ENCODE measurements around the gene AIMP2.

AIMP2 gene

DNA sequence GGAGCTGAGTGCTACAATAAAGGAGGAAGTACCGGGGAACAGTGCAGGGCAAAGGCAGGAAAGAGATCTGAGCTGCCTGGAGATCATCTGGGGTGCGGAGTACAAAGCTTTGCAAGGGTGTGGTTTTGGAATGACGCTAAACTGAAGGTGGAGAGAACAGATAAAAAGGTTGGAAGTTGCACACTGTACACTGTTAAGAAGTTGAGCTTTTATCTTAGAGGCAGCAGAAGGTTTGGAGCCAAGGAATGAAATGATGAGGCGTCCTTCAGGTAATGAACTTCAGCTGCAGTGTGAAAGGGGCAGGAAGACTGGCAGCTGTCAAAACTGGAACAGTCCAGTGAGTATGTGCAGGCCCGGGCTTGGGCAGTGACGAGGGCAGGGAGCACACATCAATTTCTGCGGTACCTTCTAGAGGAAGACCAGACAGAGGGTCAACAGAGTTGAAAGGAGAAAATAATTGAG lies 14.9 kb downstream of the AIMP2 start:
- no peak overlapping the region for H3K4me3 ChIP-seq (ENCODE audit: low read depth, low read length)
- no peak for DNase-seq (ENCODE audit: low read depth)
- TF ChIP-seq, protein P1, sequence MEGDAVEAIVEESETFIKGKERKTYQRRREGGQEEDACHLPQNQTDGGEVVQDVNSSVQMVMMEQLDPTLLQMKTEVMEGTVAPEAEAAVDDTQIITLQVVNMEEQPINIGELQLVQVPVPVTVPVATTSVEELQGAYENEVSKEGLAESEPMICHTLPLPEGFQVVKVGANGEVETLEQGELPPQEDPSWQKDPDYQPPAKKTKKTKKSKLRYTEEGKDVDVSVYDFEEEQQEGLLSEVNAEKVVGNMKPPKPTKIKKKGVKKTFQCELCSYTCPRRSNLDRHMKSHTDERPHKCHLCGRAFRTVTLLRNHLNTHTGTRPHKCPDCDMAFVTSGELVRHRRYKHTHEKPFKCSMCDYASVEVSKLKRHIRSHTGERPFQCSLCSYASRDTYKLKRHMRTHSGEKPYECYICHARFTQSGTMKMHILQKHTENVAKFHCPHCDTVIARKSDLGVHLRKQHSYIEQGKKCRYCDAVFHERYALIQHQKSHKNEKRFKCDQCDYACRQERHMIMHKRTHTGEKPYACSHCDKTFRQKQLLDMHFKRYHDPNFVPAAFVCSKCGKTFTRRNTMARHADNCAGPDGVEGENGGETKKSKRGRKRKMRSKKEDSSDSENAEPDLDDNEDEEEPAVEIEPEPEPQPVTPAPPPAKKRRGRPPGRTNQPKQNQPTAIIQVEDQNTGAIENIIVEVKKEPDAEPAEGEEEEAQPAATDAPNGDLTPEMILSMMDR (IDR thresholded peaks at IDR 0.05; ENCODE audit: control insufficient read depth, extremely low read depth, insufficient read depth): no peak

DNA sequence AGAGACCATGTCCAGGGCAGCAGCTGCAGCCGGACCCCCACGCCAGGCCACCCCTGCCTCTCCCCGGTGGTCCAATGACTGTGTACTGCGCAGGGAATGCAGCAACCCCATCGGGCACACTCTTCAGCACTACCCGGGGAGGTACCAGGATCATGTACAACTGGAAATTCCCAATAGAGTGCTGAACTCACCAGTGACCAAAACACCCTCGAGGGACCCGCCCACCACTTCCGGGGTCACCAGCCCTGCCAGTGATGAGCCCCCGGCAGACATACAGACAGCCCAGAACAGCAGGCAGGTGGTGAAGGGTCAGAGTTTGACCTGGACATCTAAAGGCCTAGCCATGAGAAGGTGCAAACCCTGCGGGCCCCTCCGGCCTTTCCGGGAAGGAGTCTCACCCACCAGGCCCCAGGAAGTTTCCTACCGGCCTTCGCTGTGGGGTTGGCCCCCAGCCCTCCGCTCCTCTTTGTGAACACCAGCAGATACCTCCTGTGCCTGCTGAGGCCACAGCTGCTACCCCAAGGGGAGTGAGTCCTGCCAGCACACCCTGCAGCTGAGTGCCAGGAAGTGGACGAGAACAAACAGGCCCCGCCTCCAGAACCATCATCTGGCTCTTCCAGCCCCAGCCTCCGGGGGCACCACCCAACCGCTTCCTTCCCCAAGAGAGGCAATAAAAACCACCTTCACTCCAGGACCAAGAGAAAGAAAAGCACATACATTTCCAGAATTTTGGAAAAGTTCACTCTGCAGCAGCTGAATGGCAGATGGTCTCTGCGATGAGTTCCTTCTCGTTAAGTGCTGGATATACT lies 17.1 kb downstream of the AIMP2 start:
- DNase-seq (ENCODE audit: low read depth): no peak

DNA sequence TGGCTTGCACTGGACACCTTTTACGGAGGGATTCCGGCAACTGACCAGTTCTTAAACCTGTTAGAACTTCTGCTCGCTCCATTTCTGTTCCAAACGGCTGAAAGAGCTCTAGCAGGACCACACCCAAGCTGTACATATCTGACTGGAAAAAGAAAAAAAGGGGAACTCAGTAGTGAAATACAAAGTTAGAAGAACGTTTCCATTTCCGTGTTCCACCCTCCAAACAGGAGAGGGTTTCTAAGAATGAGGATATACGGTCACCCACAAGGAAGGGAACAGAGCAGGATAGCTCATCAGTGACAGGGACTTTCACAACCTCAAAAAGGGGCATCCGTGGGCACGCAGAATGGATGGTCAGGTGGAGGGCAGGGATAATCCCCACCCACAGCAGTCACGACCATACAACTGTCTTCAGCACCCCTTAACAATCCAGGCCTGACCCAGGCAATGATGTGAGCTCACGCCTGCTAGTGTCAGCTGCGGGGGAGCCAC lies 17.8 kb downstream of the AIMP2 start:
- H3K4me3 ChIP-seq (ENCODE audit: low read depth, low read length): no peak overlapping the region
- TF ChIP-seq, protein P1 (IDR thresholded peaks at IDR 0.05; ENCODE audit: control insufficient read depth, extremely low read depth, insufficient read depth): no peak
- DNase-seq (ENCODE audit: low read depth): no peak

More for the DNA sequence above, 17.1 kb downstream of the AIMP2 start:
- H3K4me3 ChIP-seq (ENCODE audit: low read depth, low read length): no peak overlapping the region
- TF ChIP-seq, protein P1 (IDR thresholded peaks at IDR 0.05; ENCODE audit: control insufficient read depth, extremely low read depth, insufficient read depth): peak; percentile 23

DNA sequence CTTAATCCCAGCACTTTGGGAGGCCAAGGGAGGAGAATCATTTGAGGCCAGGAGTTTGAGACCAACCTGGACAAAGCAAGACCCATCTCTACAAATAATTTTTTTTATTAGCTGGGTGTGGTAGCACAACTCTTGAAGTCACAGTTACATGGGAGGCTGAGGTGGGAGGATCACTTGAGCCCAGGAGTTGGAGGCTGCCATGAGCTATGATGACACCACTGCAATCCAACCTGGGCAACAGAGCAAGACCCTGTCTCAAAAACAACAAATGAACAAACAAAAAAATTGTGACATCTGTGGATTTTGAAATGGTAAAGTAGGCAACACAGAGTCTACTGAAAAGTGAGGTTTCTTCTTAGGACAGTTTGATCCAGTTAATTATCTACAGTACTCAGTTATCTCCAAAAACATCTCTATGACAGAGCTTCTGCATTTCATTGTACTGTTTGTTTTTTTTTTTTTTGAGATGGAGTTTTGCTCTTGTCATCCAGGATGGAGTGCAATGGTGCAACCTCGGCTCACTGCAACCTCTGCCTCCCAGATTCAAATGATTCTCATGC lies 18.8 kb downstream of the AIMP2 start:
- no peak overlapping the region for H3K4me3 ChIP-seq (ENCODE audit: low read depth, low read length)
- no peak for DNase-seq (ENCODE audit: low read depth)
- TF ChIP-seq, protein P1 (IDR thresholded peaks at IDR 0.05; ENCODE audit: control insufficient read depth, extremely low read depth, insufficient read depth): no peak

DNA sequence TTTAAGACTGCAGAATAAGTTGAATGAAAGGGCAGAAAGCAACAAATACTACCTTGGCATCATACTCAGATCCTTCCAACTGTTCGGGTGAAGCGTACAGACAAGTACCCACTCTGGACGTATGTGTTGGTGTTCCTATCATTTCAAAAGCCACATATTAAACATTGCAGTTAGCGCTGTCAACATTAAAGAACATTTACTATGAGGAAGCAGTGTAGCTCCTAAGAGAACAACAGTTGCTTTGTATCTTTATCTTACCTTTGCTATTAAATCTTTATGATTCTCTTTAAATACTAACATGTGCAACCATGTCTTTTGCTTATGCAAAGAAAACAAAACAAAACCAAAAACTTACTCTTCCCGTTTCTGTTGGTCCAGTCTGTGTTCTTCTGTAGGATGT lies 19.5 kb downstream of the AIMP2 start:
- TF ChIP-seq, protein P1 (IDR thresholded peaks at IDR 0.05; ENCODE audit: control insufficient read depth, extremely low read depth, insufficient read depth): no peak
- peak; percentile 95 for DNase-seq (ENCODE audit: low read depth)

DNA sequence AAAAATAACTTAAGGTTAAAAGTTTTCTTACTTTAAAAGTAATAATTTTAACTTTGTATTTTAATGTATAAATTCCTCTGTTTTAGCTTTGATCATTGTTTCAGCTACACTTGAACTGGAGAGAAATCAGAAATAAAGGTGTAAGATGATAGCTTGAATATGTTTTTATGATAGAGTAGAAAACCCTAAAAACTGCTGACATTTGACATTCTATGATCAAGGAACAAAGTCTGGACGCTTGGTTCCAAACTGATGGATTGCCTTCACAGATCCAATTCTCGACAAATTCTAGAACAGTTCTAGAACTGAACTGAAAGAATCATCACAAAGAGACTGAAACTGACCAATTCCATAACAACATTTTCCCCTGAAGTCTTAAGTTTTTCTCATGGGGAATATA lies 21.9 kb downstream of the AIMP2 start, which contains the start of gene ANKRD61:
Gene ANKRD61 (plus strand): TSS at position 389 of the 400 bp plus-strand sequence. CDS start 0 bp downstream, at position 389.
- TF ChIP-seq, protein P1 (IDR thresholded peaks at IDR 0.05; ENCODE audit: control insufficient read depth, extremely low read depth, insufficient read depth): no peak
- DNase-seq (ENCODE audit: low read depth): no peak
- no peak within 1 kb of the TSS for H3K4me3 ChIP-seq (ENCODE audit: low read depth, low read length)

More for the DNA sequence above, 19.5 kb downstream of the AIMP2 start:
- no peak overlapping the region for H3K4me3 ChIP-seq (ENCODE audit: low read depth, low read length)
